HL-60/S4 (cell line): ENCODE data around the gene PVALB.
"Not testable (repeated sequence)": the region's sequence is repeated elsewhere in the genome, so short reads cannot be mapped to it uniquely, and the experiment has no call there.

Source experiments
- in situ Hi-C: fragments of 300-500 bp; cut with MboI; formaldehyde crosslinking; loops from 2 replicates; pipeline ENCODE4 v1.14.3; 2022; ENCODE audit warnings: low sequenced_read_pairs

The PVALB gene

GRCh38 chr22:36759481-36760159 is 57.2 kb downstream of the PVALB start:
- in situ Hi-C loops, result no loop called here

DNA sequence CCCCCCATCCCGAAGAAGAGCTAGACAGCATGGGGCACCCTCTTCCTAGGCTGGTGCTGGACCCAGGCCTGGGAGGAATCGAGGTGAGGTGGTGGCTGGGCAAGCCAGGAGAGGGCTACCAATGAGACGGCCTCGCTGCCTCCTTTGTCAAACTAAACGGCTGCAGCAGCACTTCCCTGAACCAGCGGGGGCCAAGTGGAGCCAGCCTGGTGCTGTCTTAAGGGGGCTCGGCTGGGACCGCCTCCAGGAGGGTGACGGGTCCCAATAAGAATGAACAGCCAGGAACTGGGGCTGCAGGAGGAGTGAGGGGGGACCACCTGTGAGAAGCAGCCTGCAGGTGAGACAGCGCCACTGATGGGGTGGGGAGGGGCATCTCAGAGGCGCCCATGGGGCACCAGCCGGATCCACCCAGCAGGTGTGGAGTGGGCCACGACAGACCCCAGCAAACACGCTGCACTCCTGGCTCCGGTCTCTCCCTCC is 58.0 kb downstream of the PVALB start:
- in situ Hi-C loops, result no loop called here

- in situ Hi-C loops, result no loop called here
These were observed 59.1 kb downstream of the PVALB start for GRCh38 chr22:36757668-36758211.

DNA sequence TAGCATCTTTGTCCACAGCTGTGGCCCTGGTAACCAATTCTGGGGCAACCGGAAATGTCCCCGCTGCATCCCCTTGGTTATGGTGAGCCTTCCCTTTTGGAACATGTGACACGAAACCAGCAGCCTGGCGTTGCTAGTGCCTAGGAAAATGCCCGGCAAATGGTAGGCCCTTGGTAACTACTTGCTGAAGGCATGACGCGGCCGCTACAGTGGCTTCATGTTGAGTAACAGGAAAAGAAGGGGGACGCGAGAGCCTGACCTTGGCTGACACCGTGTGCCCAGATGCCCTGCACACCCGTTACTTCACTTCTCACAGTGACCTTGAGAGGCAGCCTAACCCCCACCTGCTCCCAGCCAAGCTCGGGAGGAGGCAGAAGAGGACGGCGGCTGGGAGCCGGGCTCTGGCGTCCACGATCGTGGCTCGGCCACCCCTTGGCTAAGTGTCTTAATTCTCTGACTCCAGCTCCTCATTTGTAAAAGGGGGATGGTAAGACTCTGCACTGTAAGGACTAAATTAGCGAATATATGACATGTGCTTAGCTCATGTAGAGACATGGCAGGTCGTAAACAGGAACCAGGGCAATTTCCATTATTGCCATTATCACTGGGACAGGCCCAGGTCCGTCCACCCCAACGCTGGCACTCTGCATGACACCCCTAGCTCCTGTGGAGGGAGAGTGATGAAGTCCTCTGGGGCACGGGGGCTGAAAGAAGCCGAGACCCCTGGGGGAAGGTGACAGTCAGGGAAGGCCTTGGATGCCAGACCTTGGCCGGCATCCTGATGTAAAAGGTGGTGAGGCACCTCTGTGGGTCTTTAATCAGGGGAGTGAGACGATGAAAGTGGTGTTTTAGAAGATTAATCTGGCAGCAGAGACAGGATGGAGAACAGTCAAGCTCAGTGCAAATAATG is 59.8 kb downstream of the PVALB start:
- in situ Hi-C loops, result no loop called here

GRCh38 chr22:36756031-36756430 is 60.8 kb downstream of the PVALB start:
- in situ Hi-C loops, result no loop called here

DNA sequence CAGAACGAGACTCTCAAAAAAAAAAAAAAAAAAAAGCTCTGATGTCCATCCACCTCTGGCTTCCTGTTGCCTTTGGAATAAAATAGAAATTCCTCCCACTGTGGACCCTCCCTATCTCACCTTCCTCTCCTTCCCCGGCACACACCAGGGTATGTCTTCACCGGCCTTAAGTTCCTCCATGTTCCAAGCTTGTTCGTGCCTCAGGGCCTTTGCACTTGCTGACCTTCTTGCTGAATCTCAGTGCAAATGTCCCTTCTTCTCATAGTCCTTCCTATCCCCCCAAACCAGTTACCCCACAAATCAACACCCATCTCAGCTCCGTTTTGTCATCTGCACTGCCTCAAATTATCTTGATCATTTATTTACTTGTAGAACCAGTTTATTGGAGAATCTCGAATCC is 61.5 kb downstream of the PVALB start:
- in situ Hi-C loops, result no loop called here

GRCh38 chr22:36754881-36755280 is 62.0 kb downstream of the PVALB start:
- in situ Hi-C loops, result not testable (repeated sequence)

- in situ Hi-C loops, result no loop called here
These were observed 62.9 kb downstream of the PVALB start for GRCh38 chr22:36753916-36754315.

GRCh38 chr22:36753120-36753802 is 63.6 kb downstream of the PVALB start:
- in situ Hi-C loops, result no loop called here
